MM.1S (cell line): ENCODE measurements around the gene KTN1.

Experiments used
- DNase-seq: peaks from one replicate; pipeline ENCODE4 v3.0.0-alpha.2; 2015
- H2AFZ ChIP-seq: fragments of 300-600 bp; sonication (generic); 2 replicates; pipeline ENCODE4 v1.6.0; 2016; ENCODE audit warnings: antibody characterized with exemption, low read length
- H3F3A ChIP-seq: fragments of 300-600 bp; sonication (generic); 2 replicates; pipeline ENCODE4 v1.6.1; 2016; ENCODE audit warnings: mild to moderate bottlenecking, antibody characterized with exemption, low read length, moderate library complexity, mixed read lengths; ENCODE audit not compliant: insufficient read depth
- H3K27ac ChIP-seq: fragments of 300-600 bp; sonication (generic); 2 replicates; pipeline ENCODE4 v1.5.1; 2016; ENCODE audit warnings: mild to moderate bottlenecking, low read length
- H3K27me3 ChIP-seq: fragments of 300-600 bp; sonication (generic); replicated peaks from 2 replicates; pipeline ENCODE4 v1.6.0; 2016; ENCODE audit warnings: low read length; ENCODE audit not compliant: insufficient read depth
- H3K36me3 ChIP-seq: fragments of 300-600 bp; sonication (generic); replicated peaks from 2 replicates; pipeline ENCODE4 v1.6.1; 2016; ENCODE audit warnings: mild to moderate bottlenecking, low read length, mixed read lengths; ENCODE audit not compliant: insufficient read depth
- H3K4me1 ChIP-seq: fragments of 300-600 bp; sonication (generic); 2 replicates; pipeline ENCODE4 v1.6.1; 2016; ENCODE audit warnings: low read length, mixed read lengths
- H3K4me2 ChIP-seq: fragments of 300-600 bp; sonication (generic); 2 replicates; pipeline ENCODE4 v1.6.0; 2016; ENCODE audit warnings: low read depth, low read length
- H3K4me3 ChIP-seq: fragments of 300-600 bp; sonication (generic); 2 replicates; pipeline ENCODE4 v1.5.1; 2016; ENCODE audit warnings: low read length, mixed read lengths
- H3K79me2 ChIP-seq: fragments of 300-600 bp; sonication (generic); 2 replicates; pipeline ENCODE4 v1.6.1; 2016; ENCODE audit warnings: mixed run types, low read length, mixed read lengths
- H3K9ac ChIP-seq: fragments of 300-600 bp; sonication (generic); 2 replicates; pipeline ENCODE4 v1.6.1; 2016; ENCODE audit warnings: low read length, mixed read lengths
- H3K9me2 ChIP-seq: fragments of 300-600 bp; sonication (generic); replicated peaks from 2 replicates; pipeline ENCODE4 v1.6.1; 2016; ENCODE audit warnings: mild to moderate bottlenecking, low read length, mixed read lengths; ENCODE audit not compliant: insufficient read depth
- H3K9me3 ChIP-seq: fragments of 300-600 bp; sonication (generic); replicated peaks from 2 replicates; pipeline ENCODE4 v1.6.1; 2016; ENCODE audit warnings: mild to moderate bottlenecking, low read length, mixed read lengths; ENCODE audit not compliant: insufficient read depth
- H4K20me1 ChIP-seq: fragments of 300-600 bp; sonication (generic); 2 replicates; pipeline ENCODE4 v1.6.1; 2016; ENCODE audit warnings: mild to moderate bottlenecking, low read length, moderate library complexity, mixed read lengths; ENCODE audit not compliant: insufficient read depth
- CTCF ChIP-seq: fragments of 300-600 bp; sonication (generic); IDR thresholded peaks from 2 replicates; pipeline ENCODE4 v1.5.1; 2016; ENCODE audit warnings: antibody characterized with exemption, low read length, mixed read lengths
- EZH2 ChIP-seq: fragments of 300-600 bp; sonication (generic); optimal IDR thresholded peaks from 2 replicates; pipeline ENCODE3; 2017; ENCODE audit warnings: low read depth, mild to moderate bottlenecking, antibody characterized with exemption, low read length, mixed read lengths
- EZH2phosphoT487 ChIP-seq: fragments of 300-600 bp; sonication (generic); IDR thresholded peaks from 2 replicates; pipeline ENCODE4 v1.6.1; 2018; ENCODE audit warnings: antibody characterized with exemption, low read length

The KTN1 gene

GRCh38 chr14:55585854-55586253 is 5.8 kb downstream of the KTN1 start:
- no peak overlapping the region for H3K9ac ChIP-seq
- 0 out of 2 replicates have a peak, but pooled peaks cover 3% of the 10 kb centered on the region for H3K4me1 ChIP-seq
- H3K4me3 ChIP-seq: no peak overlapping the region
- H3K36me3 ChIP-seq: no peaks in the 10 kb centered on the region
- no peak for DNase-seq
- H4K20me1 ChIP-seq: no peaks in the 10 kb centered on the region
- H3K27ac ChIP-seq: no peak overlapping the region
- TF ChIP-seq CTCF: no peak
- no peak for TF ChIP-seq EZH2
- no peak for TF ChIP-seq EZH2phosphoT487
- no peaks in the 10 kb centered on the region for H3K9me2 ChIP-seq
- H3K27me3 ChIP-seq: no peaks in the 10 kb centered on the region
- H3K4me2 ChIP-seq: no peak overlapping the region
- peaks cover 85% of the 10 kb centered on the region for H3K79me2 ChIP-seq
- H3K9me3 ChIP-seq: no peaks in the 10 kb centered on the region
- H3F3A ChIP-seq: peaks cover 2% of the 10 kb centered on the region; the same call in 1 of the 2 replicates
- no peak overlapping the region for H2AFZ ChIP-seq

- H3K27ac ChIP-seq: no peak overlapping the region
- no peak overlapping the region for H3K4me2 ChIP-seq
- no peaks in the 10 kb centered on the region for H3K9me2 ChIP-seq
- no peaks in the 10 kb centered on the region for H4K20me1 ChIP-seq
- no peak overlapping the region for H2AFZ ChIP-seq
- DNase-seq: no peak
- no peaks in the 10 kb centered on the region for H3K9me3 ChIP-seq
- 0 out of 2 replicates have a peak, but pooled peaks cover 3% of the 10 kb centered on the region for H3K4me1 ChIP-seq
- H3K27me3 ChIP-seq: no peaks in the 10 kb centered on the region
- H3F3A ChIP-seq: no peaks in the 10 kb centered on the region
- peaks cover 85% of the 10 kb centered on the region for H3K79me2 ChIP-seq
- no peaks in the 10 kb centered on the region for H3K36me3 ChIP-seq
- no peak overlapping the region for H3K9ac ChIP-seq
- H3K4me3 ChIP-seq: no peak overlapping the region
- TF ChIP-seq CTCF (no peak), EZH2phosphoT487 (no peak), EZH2 (no peak)
These were observed 6.4 kb downstream of the KTN1 start for GRCh38 chr14:55586411-55586810.

- no peaks in the 10 kb centered on the region for H3F3A ChIP-seq
- TF ChIP-seq EZH2phosphoT487 (no peak), EZH2 (no peak)
- no peak overlapping the region for H3K4me3 ChIP-seq
- DNase-seq: no peak
- H3K27me3 ChIP-seq: no peaks in the 10 kb centered on the region
- H4K20me1 ChIP-seq: no peaks in the 10 kb centered on the region
- H3K36me3 ChIP-seq: no peaks in the 10 kb centered on the region
- H3K27ac ChIP-seq: no peak overlapping the region
- no peak overlapping the region for H3K4me2 ChIP-seq
- no peak overlapping the region for H3K9ac ChIP-seq
- peaks cover 80% of the 10 kb centered on the region for H3K79me2 ChIP-seq
- no peak overlapping the region for H2AFZ ChIP-seq
- no peaks in the 10 kb centered on the region for H3K9me2 ChIP-seq
- no peaks in the 10 kb centered on the region for H3K4me1 ChIP-seq
- no peaks in the 10 kb centered on the region for H3K9me3 ChIP-seq
These were observed 7.8 kb downstream of the KTN1 start for GRCh38 chr14:55587847-55588246.

GRCh38 chr14:55588259-55588699 is 8.3 kb downstream of the KTN1 start:
- H3F3A ChIP-seq: no peaks in the 10 kb centered on the region
- no peaks in the 10 kb centered on the region for H3K27me3 ChIP-seq
- no peaks in the 10 kb centered on the region for H3K9me3 ChIP-seq
- H3K9ac ChIP-seq: no peak overlapping the region
- DNase-seq: no peak
- no peaks in the 10 kb centered on the region for H3K9me2 ChIP-seq
- no peaks in the 10 kb centered on the region for H3K4me1 ChIP-seq
- H2AFZ ChIP-seq: no peak overlapping the region
- no peak overlapping the region for H3K4me2 ChIP-seq
- H3K27ac ChIP-seq: no peak overlapping the region
- no peaks in the 10 kb centered on the region for H4K20me1 ChIP-seq
- H3K36me3 ChIP-seq: no peaks in the 10 kb centered on the region
- H3K4me3 ChIP-seq: no peak overlapping the region
- no peak for TF ChIP-seq EZH2phosphoT487
- TF ChIP-seq CTCF: no peak
- no peak for TF ChIP-seq EZH2
- peaks cover 75% of the 10 kb centered on the region for H3K79me2 ChIP-seq
